ENCODE measurements around the gene ZNF683. TPM values are rescaled to one million over a fixed set of nuclear protein-coding genes. Genes with fewer than 3 reads are reported as not detected.

The ZNF683 gene
- total RNA-seq, 2 experiments from 2014 or later: 0.41 TPM; not detected in 1

DNA sequence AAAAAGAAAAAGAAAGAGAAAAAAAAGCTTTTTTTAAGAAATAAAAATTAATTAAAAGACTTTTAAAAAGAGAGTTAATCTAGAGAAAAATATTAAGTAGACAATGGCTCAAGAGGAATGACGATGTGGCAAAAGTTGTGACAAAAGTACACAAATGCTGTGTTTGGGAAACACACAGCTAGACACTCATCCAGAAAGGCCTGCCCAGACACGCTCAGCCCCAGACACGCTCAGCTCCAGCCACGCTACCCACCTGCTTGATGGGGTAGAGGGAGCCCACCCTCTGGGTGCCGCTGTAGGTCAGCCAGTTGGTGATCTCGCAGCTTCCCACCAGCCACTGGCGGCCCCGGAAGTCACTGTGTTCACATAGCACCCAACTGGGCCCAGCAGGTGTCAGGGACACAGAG lies 44.6 kb downstream of the ZNF683 start:
- no peak for TF ChIP-seq CTCF (IDR thresholded peaks at IDR 0.05)
- Mint-ChIP-seq H3K27ac (no peak overlapping the region), H3K36me3 (ENCODE audit: low read depth) (peaks cover 19% of the 10 kb centered on the region), H3K4me1 (ENCODE audit: low read depth) (peaks cover 10% of the 10 kb centered on the region), H3K27me3 (no peaks in the 10 kb centered on the region), H3K9me3 (no peaks in the 10 kb centered on the region), H3K4me3 (no peak overlapping the region)
- Histone ChIP-seq H3K4me3 (ENCODE audit: low read length) (no peak overlapping the region), H3K36me3 (ENCODE audit: insufficient read depth, low read length) (peaks cover 27% of the 10 kb centered on the region), H3K4me1 (ENCODE audit: insufficient read depth, low read length) (peaks cover 8% of the 10 kb centered on the region), H3K27ac (ENCODE audit: low read depth in 1 of 2, low read length in 2 of 2) (no peak overlapping the region), H3K9me3 (ENCODE audit: control insufficient read depth in 1 of 2, insufficient read depth in 1 of 2, low read length in 2 of 2) (no peaks in the 10 kb centered on the region), H3K27me3 (ENCODE audit: control insufficient read depth in 1 of 2, insufficient read depth in 2 of 2, low read length in 2 of 2) (no peaks in the 10 kb centered on the region)
- CTCF ChIA-PET: interaction anchor here (1.0 to 1.7 kb wide), 5 partner anchors 10 to 142 kb away, joined by 3 to 6 read pairs (median 4); partner anchors contain the start of gene CD52
- intact Hi-C loops (cut with DNase I, micrococcal nuclease): no loop called here
- DNase-seq (peak in 1 of 14 experiments; percentile 17), ATAC-seq (ENCODE audit: poor library complexity) (no peak)
- POLR2A ChIA-PET: interaction anchor here (0.8 to 17.6 kb wide), 3 partner anchors 8 to 43 kb away, joined by 3 to 977 read pairs (median 5); partner anchors contain the start of gene SH3BGRL3

DNA sequence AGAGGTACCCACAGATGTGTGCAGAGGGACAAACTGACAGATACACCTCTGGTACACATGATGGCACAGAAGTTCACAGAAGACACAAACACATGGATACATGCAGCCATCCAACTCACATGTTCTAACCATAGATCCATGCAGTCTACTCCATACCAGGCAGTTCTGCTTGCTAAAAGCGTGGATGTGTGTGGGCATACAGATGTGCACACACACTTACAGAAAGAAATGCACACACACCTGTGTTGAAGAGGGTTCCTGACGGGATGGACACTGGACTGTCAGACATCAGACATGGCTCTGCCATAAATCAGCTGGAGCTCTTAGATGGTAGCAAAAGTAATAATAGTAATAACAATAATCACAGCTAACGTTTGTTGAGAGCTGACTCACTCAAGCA lies 48.0 kb downstream of the ZNF683 start:
- Histone ChIP-seq H3K9me3 (ENCODE audit: control insufficient read depth in 1 of 2, insufficient read depth in 1 of 2, low read length in 2 of 2) (no peaks in the 10 kb centered on the region), H3K36me3 (ENCODE audit: insufficient read depth, low read length) (peaks cover 50% of the 10 kb centered on the region), H3K27ac (ENCODE audit: low read depth in 1 of 2, low read length in 2 of 2) (no peak overlapping the region), H3K4me1 (ENCODE audit: insufficient read depth, low read length) (peaks cover 33% of the 10 kb centered on the region), H3K27me3 (ENCODE audit: control insufficient read depth in 1 of 2, insufficient read depth in 2 of 2, low read length in 2 of 2) (no peaks in the 10 kb centered on the region), H3K4me3 (ENCODE audit: low read length) (no peak overlapping the region)
- intact Hi-C loops (cut with DNase I, micrococcal nuclease): loop anchor here in 1 of 2 experiments (5.0 kb wide), 2 partner anchors 38 to 157 kb away; partner anchors contain the start of genes C1orf232 and ZNF593
- Mint-ChIP-seq H3K9me3 (no peaks in the 10 kb centered on the region), H3K4me1 (ENCODE audit: low read depth) (peaks cover 40% of the 10 kb centered on the region), H3K36me3 (ENCODE audit: low read depth) (peaks cover 49% of the 10 kb centered on the region), H3K4me3 (no peak overlapping the region), H3K27ac (no peak overlapping the region), H3K27me3 (no peaks in the 10 kb centered on the region)
- ATAC-seq (ENCODE audit: poor library complexity): no peak
- no peak for TF ChIP-seq CTCF (IDR thresholded peaks at IDR 0.05)
- ChIA-PET POLR2A (interaction anchor here (1.3 to 17.6 kb wide), 3 partner anchors 16 to 40 kb away, joined by 4 to 977 read pairs (median 200); partner anchors contain the start of genes SH3BGRL3 and UBXN11), CTCF (interaction anchor here (1.2 to 12.0 kb wide), 2 partner anchors 38 to 91 kb away, joined by 3 to 223 read pairs; no protein-coding TSS in a partner anchor)
- no peak for DNase-seq

GRCh38 chr1:26323382-26323781 lies 49.2 kb downstream of the ZNF683 start:
- H3K4me1 Mint-ChIP-seq (ENCODE audit: low read depth): peaks cover 43% of the 10 kb centered on the region
- Histone ChIP-seq H3K9me3 (ENCODE audit: control insufficient read depth in 1 of 2, insufficient read depth in 1 of 2, low read length in 2 of 2) (no peaks in the 10 kb centered on the region), H3K36me3 (ENCODE audit: insufficient read depth, low read length) (peaks cover 55% of the 10 kb centered on the region), H3K4me3 (ENCODE audit: low read length) (no peak overlapping the region), H3K27ac (ENCODE audit: low read depth in 1 of 2, low read length in 2 of 2) (no peak overlapping the region), H3K4me1 (ENCODE audit: insufficient read depth, low read length) (peaks cover 33% of the 10 kb centered on the region), H3K27me3 (ENCODE audit: control insufficient read depth in 1 of 2, insufficient read depth in 2 of 2, low read length in 2 of 2) (no peaks in the 10 kb centered on the region)
- ChIA-PET CTCF (interaction anchor here (0.7 to 12.0 kb wide), 6 partner anchors 17 to 94 kb away, joined by 3 to 223 read pairs (median 30); partner anchors contain the start of gene CEP85), POLR2A (interaction anchor here (0.7 to 17.6 kb wide), 6 partner anchors 15 to 89 kb away, joined by 4 to 977 read pairs (median 32); partner anchors contain the start of genes SH3BGRL3 and UBXN11)
- H3K27ac Mint-ChIP-seq: peak overlapping the region; percentile 46
- no peak for ATAC-seq (ENCODE audit: poor library complexity)
- peaks cover 61% of the 10 kb centered on the region for H3K36me3 Mint-ChIP-seq (ENCODE audit: low read depth)
- intact Hi-C loops (cut with DNase I, micrococcal nuclease): loop anchor here in 1 of 2 experiments (5.0 kb wide), 2 partner anchors 39 to 156 kb away; partner anchors contain the start of genes C1orf232 and ZNF593
- DNase-seq: no peak
- no peak for TF ChIP-seq CTCF (IDR thresholded peaks at IDR 0.05)
- H3K27me3 Mint-ChIP-seq: no peaks in the 10 kb centered on the region
- no peak overlapping the region for H3K4me3 Mint-ChIP-seq
- H3K9me3 Mint-ChIP-seq: no peaks in the 10 kb centered on the region
